ENCODE measurements around the gene DCC.

Gene DCC

GRCh38 chr18:52340406-52341102 is 557 bp downstream of the DCC start:
- no peak for DNase-seq (ENCODE audit: low read depth)
- TF ChIP-seq, protein P1, sequence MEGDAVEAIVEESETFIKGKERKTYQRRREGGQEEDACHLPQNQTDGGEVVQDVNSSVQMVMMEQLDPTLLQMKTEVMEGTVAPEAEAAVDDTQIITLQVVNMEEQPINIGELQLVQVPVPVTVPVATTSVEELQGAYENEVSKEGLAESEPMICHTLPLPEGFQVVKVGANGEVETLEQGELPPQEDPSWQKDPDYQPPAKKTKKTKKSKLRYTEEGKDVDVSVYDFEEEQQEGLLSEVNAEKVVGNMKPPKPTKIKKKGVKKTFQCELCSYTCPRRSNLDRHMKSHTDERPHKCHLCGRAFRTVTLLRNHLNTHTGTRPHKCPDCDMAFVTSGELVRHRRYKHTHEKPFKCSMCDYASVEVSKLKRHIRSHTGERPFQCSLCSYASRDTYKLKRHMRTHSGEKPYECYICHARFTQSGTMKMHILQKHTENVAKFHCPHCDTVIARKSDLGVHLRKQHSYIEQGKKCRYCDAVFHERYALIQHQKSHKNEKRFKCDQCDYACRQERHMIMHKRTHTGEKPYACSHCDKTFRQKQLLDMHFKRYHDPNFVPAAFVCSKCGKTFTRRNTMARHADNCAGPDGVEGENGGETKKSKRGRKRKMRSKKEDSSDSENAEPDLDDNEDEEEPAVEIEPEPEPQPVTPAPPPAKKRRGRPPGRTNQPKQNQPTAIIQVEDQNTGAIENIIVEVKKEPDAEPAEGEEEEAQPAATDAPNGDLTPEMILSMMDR (IDR thresholded peaks at IDR 0.05; ENCODE audit: insufficient read depth, low read depth, low read length, missing control alignments), result no peak
- no peak overlapping the region for H3K4me3 ChIP-seq (ENCODE audit: low read depth, low read length)

DNA sequence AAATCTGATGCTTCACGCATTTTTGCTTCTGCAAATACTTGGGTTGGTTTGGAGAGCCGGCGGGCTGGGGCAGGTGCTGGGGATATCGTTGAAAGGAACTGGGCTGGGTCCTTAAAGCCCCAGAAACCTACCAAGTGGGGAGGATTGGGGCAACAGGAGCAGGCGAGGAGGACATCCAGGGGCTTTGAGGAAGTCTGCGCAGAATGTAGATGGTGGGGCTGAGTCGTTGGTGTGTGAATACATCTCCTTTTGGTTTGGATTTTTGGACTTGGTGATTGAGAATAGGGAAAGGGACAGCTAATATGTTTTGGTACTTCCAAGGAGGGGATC is 1.1 kb downstream of the DCC start:
- H3K4me3 ChIP-seq (ENCODE audit: low read depth, low read length), result no peak overlapping the region
- TF ChIP-seq, protein P1 (IDR thresholded peaks at IDR 0.05; ENCODE audit: insufficient read depth, low read depth, low read length, missing control alignments), result no peak
- DNase-seq (ENCODE audit: low read depth), result no peak

DNA sequence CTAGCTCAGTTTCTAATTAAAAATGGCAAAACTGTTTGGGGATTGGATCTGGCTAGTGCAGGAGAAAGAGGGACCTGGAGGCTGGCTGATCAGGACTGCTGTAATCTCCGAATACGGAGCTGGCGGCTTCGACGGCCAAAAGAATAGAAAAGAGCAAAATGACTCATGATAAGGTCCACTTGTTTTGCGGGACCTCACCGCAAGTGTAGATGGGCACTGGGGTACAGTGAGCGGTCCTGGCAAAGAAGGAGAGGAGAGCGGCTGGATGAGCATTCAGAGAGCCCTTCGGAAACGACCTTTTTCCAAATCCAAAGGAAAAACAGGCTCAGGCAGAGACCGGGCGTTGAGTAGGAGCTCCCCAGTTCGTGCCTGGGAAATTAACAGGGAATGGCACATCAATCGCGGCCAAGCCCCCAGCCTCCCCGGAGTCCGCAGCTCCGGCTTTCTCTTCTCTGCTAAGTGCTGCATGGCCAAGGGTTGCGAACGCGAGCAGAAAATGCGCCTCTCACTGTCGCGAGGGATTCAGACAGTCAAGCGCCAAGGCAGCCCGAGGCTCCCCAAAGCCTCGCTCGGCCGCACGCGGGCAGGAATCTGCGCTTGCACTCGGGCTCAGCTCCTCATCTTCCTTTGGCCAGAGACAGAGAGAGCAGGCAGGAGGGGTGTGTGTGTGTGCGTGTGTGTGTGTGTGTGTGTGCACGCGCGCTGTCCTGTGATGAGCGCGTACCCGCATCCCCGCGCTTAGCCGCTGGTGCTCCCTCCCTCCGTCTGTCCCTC is 1.8 kb downstream of the DCC start:
- DNase-seq (ENCODE audit: low read depth), result no peak
- TF ChIP-seq, protein P1 (IDR thresholded peaks at IDR 0.05; ENCODE audit: insufficient read depth, low read depth, low read length, missing control alignments), result no peak
- no peak overlapping the region for H3K4me3 ChIP-seq (ENCODE audit: low read depth, low read length)

- TF ChIP-seq, protein P1 (IDR thresholded peaks at IDR 0.05; ENCODE audit: insufficient read depth, low read depth, low read length, missing control alignments), result no peak
- DNase-seq (ENCODE audit: low read depth), result no peak
- no peak overlapping the region for H3K4me3 ChIP-seq (ENCODE audit: low read depth, low read length)
Measured at GRCh38 chr18:52342456-52342855, 2.5 kb downstream of the DCC start.

DNA sequence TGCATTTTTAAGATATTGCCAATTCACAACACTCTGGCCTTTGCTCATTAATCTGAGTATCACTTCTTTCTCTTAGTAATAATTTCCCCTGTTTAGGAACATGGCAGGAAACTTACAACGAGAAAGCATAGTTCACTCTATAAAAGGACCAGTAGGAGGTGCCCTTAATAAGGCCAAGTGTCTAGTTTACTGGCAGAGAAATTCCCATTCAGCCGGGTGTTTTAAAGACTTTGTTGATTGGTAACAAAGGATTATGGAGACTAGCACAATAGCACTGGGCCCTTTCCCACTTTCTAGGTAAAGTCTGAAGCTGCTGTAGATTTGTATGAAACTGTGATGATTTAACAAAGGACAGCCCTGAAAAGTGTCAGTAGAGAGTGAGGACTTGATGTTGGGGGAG is 3.1 kb downstream of the DCC start:
- DNase-seq (ENCODE audit: low read depth), result peak; percentile 36
- no peak overlapping the region for H3K4me3 ChIP-seq (ENCODE audit: low read depth, low read length)
- TF ChIP-seq, protein P1 (IDR thresholded peaks at IDR 0.05; ENCODE audit: insufficient read depth, low read depth, low read length, missing control alignments), result peak; percentile 30

- H3K4me3 ChIP-seq (ENCODE audit: low read depth, low read length), result no peak overlapping the region
- DNase-seq (ENCODE audit: low read depth), result no peak
- TF ChIP-seq, protein P1 (IDR thresholded peaks at IDR 0.05; ENCODE audit: insufficient read depth, low read depth, low read length, missing control alignments), result no peak
Measured at GRCh38 chr18:52343731-52344340, 3.8 kb downstream of the DCC start.

Data from GM12865 (cell line).